Epidermal melanocyte (primary cell): ENCODE data around the gene RXFP1.

Experiments used
- DNase-seq: peaks from one replicate; pipeline ENCODE4 v3.0.0; 2011; ENCODE audit warnings: low spot score; ENCODE audit not compliant: insufficient read length

RXFP1 gene

GRCh38 chr4:158521484-158522088 lies at the start of gene RXFP1:
Gene RXFP1, plus strand, starts transcription at chr4:158521882. Its CDS starts 95 bp downstream, at chr4:158521977.
- no peak for DNase-seq

DNA sequence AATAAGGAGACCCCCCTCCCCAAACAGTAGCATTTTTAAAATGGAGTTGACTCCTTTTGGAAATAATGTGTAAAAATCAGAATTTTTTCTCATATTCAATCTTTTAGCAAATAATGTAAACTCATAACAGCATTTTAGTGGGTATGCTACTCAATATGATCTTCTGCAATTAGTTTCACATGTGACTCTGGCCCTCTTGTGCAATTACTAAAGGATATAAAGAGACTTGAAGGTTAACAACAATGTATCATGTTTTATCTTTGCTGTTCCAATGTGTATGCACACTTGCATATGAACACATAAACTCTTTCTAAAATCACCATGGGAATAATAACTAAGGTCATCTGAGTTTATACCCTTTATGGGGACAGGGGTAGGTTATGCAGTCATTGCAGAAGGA lies 39.9 kb upstream of the RXFP1 start:
- DNase-seq: no peak

DNA sequence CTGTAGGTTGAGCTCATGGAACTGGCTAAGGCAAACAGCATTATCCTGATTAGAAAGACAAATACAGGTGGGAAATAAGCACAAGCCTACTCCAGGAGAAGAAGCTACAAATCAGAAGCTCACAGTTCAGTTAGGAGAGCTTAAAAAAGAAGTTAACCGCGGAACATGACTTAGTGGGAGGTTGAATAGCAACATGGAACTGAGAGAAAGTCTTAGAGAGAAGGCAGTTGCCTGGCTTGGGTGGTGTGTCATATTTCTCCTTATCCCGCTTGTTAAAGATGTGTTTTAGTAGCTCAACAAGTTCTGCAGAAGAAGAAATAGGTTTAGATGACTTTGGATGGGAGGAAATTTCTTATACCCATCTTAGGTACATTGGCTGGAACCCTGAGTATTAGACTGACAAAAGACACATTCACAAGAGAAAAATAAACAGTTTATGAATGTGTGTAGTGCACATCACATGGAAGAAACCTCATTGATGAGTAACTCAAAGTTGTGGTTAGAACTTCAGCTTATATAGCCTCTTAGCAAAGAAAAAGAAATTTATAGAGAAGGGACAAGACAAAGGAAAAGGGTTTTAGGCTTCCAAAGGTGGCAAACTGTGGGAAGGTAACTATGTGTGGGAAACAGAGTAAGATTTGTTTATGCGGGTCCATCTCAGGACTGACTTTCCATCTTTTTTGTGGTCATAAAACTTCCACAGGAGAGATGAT lies 37.4 kb upstream of the RXFP1 start:
- no peak for DNase-seq

GRCh38 chr4:158490629-158491028 lies 31.1 kb upstream of the RXFP1 start:
- no peak for DNase-seq

GRCh38 chr4:158492391-158492790 lies 29.3 kb upstream of the RXFP1 start:
- no peak for DNase-seq

- no peak for DNase-seq
Observed at GRCh38 chr4:158496030-158496741, 25.5 kb upstream of the RXFP1 start.

DNA sequence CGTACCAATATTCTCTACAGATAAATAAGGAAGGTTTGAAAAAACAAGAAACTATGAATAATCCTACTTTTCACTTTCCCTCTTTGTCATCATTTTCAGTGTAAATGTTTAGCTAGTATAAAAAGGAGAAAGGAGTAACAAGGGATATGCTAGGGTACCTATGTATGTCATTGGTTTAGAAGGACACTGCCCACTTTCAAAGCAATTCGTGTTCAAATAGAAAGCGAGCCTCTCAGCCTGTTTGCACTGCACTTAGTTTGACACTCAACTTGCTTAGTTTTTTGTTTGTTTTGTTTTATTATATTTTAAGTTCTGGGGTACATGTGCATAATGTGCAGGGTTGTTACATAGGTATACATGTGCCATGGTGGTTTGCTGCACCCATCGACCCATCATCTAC lies 21.6 kb upstream of the RXFP1 start:
- DNase-seq: no peak

DNA sequence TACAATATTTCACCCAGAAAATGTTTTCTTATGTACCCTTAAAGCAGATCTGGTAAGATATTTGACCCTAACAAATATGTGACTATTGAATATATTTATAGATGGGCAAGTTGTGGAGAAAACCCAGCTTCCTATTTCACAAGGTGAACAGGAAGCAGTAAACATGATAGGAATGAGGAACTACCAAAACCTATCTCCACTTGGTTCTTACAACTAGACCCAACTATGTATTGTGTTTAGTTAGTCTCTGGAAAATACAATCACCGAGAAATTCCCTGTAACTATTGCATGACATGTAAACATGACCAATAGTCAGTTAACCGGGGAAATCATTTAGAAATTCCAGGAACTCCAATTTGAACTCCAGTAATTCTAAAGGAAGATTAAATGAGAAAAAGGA lies 8.4 kb upstream of the RXFP1 start:
- no peak for DNase-seq

DNA sequence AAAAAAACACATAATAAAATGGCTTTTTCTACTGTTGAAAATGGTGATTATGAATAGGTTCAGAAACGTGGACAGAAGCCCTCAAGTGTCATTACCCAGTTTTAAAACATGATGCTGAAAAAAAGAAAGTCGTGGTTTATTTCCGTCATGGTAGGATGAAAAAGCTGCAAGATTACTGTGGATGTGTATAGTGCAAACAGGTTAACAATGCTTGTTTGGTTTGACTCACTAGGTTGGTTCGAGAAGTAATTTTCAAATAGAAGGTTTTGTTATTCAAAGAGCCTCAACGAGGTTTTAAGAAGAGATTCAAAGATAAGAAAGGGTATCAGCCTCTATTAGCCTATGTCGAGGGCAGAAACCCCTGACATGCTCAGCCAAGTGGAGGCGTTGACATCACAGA lies 2.5 kb upstream of the RXFP1 start:
- DNase-seq: no peak

DNA sequence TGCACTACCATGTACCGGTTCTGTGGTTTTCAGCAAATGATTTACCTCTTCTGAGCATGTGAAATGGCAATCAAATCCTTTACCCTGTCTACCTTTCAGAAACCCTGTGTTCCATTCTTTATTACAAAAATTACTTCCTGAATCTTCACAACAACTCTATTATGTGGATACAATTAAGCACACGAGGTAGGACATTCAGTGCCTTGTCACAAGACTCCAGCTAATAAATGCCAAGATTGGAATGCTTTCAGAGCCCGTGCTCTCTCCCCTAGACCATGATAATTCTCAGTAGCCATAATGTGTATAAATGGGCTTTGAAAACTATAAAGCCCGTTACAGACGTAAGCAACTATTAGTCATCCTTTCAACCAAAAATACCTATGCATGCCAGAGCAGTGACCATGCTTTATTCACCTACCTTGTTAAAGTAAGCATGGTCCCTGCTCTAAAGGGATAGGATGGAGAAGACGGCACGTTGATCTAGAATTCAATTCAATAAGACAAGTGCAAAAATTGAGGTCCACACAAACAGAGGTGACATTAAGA lies 2.4 kb downstream of the RXFP1 start:
- DNase-seq: no peak

- DNase-seq: no peak
Observed at GRCh38 chr4:158527516-158527915, 5.8 kb downstream of the RXFP1 start.

GRCh38 chr4:158529505-158529904 lies 7.8 kb downstream of the RXFP1 start:
- no peak for DNase-seq

DNA sequence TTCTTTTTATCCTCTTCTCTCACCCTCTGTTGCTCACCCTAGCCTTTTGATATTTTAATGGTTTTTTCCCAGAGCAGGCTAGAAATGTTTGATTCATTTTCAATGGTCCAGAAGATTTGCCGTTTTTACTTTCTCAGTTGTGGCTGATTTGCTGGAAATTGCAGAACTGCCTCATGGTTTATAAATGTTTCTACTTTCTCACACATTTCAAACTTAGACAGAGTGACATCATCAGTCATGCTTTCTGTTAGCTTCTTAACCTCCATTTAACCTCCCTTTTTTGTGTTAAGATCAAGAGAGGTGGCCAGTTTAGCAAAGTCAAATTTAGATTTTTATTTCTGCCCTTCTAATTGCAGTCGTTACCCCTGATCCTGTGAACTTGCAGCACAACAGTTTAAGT lies 8.7 kb downstream of the RXFP1 start:
- DNase-seq: no peak

GRCh38 chr4:158530898-158531297 lies 9.2 kb downstream of the RXFP1 start:
- no peak for DNase-seq

DNA sequence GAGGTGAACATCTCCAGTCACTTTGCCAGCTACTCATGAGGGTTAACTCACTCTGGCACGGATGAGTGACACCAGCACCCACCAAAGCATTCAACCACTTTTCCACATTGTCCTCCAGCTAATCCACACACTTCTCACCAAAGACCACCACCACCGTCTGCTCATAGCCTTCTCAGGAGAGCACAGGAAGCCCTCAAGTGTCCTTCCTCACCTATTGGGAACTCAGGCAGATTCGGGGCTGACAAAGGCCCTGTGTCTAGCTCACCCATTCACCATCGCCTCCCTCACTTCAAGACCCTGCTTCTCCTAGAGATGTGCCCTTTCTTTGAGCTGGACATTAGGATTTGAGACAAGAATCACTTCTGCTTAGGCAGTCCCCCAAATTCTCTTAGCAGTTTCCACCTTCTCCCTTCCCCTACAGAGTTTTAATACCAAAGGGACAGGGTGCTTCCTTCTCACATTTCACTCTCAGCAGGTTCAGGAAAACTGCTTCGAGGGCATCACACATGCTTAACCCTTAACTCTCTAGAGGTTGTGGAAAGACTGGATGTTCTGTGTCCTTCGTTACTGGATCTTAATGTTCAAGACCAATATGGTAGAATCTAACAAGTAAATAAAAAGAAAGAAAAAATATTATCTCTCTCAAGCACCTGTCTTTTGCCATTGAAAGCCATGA lies 11.0 kb downstream of the RXFP1 start:
- DNase-seq: no peak

DNA sequence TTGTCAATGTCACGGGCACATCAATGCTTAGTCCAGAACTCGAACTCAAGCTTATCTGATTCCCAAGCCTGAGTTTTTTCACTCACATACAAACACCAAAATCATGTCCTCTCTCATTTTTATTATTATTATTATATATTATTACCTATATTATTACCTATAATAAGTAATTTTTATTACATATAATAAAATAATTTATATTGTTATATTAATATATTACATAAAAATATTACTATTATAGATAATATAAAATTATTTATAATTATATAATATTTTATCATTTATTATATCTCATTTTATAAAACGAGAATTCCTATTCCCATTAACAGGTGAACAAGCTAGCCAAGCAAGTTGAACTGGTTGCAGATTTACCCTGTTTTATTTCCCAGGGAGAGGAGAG lies 13.0 kb downstream of the RXFP1 start:
- DNase-seq: no peak

- DNase-seq: no peak
Observed at GRCh38 chr4:158535130-158535614, 13.5 kb downstream of the RXFP1 start.

DNA sequence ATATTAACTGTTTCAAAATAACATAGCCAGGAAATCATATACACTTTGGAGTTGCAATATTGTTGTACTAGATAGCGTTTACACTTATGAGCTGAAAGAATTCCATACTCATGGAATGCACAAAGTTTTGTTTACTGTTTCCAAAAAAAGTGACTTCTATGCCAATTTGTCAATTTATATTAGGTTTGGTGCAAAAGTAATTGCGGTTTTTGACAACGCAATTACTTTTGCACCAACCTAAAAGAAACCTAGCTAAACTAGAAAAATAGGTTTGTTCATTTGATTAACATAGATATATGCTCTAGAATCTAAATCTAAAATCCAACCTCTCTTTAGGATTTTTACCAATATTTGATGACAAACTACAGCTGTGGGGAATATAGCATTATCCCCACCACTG lies 15.2 kb downstream of the RXFP1 start:
- no peak for DNase-seq

- DNase-seq: no peak
Observed at GRCh38 chr4:158538176-158538575, 16.5 kb downstream of the RXFP1 start.

DNA sequence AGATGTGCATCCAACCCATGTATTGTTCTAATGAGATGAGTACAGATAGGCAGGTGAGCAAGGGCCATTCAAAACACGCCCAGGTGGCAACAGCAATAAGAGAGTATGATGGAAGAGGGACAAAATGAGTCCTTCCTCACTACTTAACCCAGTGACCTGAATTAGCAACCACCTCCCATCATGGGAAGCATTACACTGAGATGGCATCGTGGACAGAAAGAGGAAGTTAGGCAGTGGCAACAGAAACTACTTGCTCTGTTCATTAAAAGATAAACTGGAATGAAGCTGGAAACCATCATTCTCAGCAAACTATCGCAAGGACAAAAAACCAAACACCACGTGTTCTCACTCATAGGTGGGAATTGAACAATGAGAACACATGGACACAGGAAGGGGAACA lies 17.2 kb downstream of the RXFP1 start:
- no peak for DNase-seq

DNA sequence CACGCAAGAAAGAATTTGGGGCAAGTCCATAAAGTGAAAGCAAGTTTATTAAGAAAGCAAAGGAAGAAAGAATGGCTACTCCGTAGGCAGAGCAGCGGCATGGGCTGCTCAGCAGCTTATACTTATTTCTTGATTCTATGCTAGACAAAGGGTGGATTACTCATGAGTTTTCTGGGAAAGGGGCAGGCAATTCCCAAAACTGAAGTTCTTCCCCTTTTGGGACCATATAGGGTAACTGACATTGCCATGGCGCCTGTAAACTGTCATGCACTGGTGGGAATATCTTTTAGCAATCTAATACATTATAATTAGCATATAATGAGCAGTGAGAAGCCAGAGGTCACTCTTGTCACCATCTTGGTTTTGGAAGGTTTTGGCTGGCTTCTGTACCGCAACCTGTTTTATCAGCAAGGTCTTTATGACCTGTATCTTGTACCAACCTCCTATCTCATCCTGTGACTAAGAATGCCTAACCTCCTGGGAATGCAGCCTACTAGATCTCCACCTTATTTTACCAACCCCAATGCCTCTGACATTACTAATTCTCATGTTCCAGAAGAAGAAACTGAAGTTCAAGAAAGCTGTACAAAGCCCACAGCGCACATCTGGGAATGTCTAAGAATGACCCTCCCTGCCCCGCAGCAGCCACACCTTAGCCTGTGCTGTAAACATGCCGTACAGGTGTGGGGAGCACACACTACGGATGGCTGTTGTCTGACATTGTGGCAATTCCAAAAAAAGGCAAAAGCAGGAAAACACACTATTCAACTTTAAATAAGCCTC lies 18.6 kb downstream of the RXFP1 start:
- no peak for DNase-seq
